T-cell (primary cell): ENCODE measurements around the gene ZBTB48. TPM values are rescaled to one million over a fixed set of nuclear protein-coding genes. Genes with fewer than 3 reads are reported as not detected.

Experiments
- ATAC-seq, 4 experiments: fragments of 200-7000 bp in 3 of 4; fragments of 150-1000 bp in 1 of 4; cut with Tn5 transposase; replicated peaks in 1 of 4; 1 replicate in 3 of 4; 2 replicates in 1 of 4; pipeline ENCODE4 v1.10.0; 2021; ENCODE audit warnings: moderate library complexity in 3 of 4, mild to moderate bottlenecking in 2 of 4, moderate number of reproducible peaks in 1 of 4
- CTCF ChIA-PET, 2 donors: fragments of 300-600 bp; sonication (Branson Sonifier 250); formaldehyde crosslinking; loops; one replicate each; lab custom pipeline; 2022; ENCODE audit warnings: antibody characterized with exemption in 2 of 2; lab: Charles Lee
- POLR2A ChIA-PET, 2 donors: fragments of 300-600 bp; sonication (Branson Sonifier 250); formaldehyde crosslinking; loops; one replicate each; lab custom pipeline; 2022; ENCODE audit warnings: antibody characterized with exemption in 2 of 2; lab: Charles Lee
- DNase-seq, 35 experiments: peaks; one replicate each; pipeline versions ENCODE4 v3.0.0 to v3.0.0-alpha.2; 2013 to 2023
- H3K27ac ChIP-seq: one replicate; pipeline ENCODE4 v1.5.1; 2013; ENCODE audit warnings: low read length
- H3K27me3 ChIP-seq, 2 experiments: replicated peaks in 1 of 2; 1 replicate in 1 of 2; 2 replicates in 1 of 2; pipeline versions ENCODE4 v1.6.1 to v1.7.0; 2013; ENCODE audit warnings: low read length in 1 of 2, mixed read lengths in 1 of 2; ENCODE audit not compliant: control insufficient read depth in 2 of 2, insufficient read depth in 2 of 2; ENCODE audit errors: extremely low read depth in 1 of 2
- H3K36me3 ChIP-seq, 2 donors: 1 replicate in 1 of 2; 2 replicates in 1 of 2; pipeline versions ENCODE4 v1.6.1 to v1.7.0; 2013; ENCODE audit warnings: low read length in 1 of 2; ENCODE audit not compliant: control insufficient read depth in 2 of 2, insufficient read depth in 1 of 2; ENCODE audit errors: extremely low read depth in 1 of 2
- H3K4me1 ChIP-seq, 2 experiments: 1 replicate in 1 of 2; 2 replicates in 1 of 2; pipeline versions ENCODE4 v1.6.1 to v1.7.0; 2013; ENCODE audit warnings: low read length in 2 of 2, mixed read lengths in 1 of 2; ENCODE audit not compliant: insufficient read depth in 2 of 2, control insufficient read depth in 1 of 2; ENCODE audit errors: extremely low read depth in 1 of 2
- H3K4me3 ChIP-seq, 2 donors: 1 replicate in 1 of 2; 2 replicates in 1 of 2; pipeline versions ENCODE4 v1.5.1 to v1.7.0; 2013; ENCODE audit warnings: mild to moderate bottlenecking in 2 of 2, low read length in 1 of 2, moderate library complexity in 1 of 2; ENCODE audit not compliant: control insufficient read depth in 1 of 2; ENCODE audit errors: extremely low read depth in 1 of 2
- H3K9me3 ChIP-seq: 2 replicates; pipeline ENCODE4 v1.7.0; 2013
- H3K27ac Mint-ChIP-seq, 2 donors: one replicate each; pipeline ENCODE4 v1.8.0; 2020 to 2021; ENCODE audit warnings: mild to moderate bottlenecking in 2 of 2, mixed read lengths in 2 of 2
- H3K27me3 Mint-ChIP-seq, 2 donors: one replicate each; pipeline ENCODE4 v1.8.0; 2021 to 2022; ENCODE audit warnings: mixed read lengths in 2 of 2
- H3K36me3 Mint-ChIP-seq: one replicate; pipeline ENCODE4 v1.8.0; 2021; ENCODE audit warnings: mixed read lengths
- H3K4me1 Mint-ChIP-seq, 3 donors: one replicate each; pipeline ENCODE4 v1.8.0; 2020 to 2022; ENCODE audit warnings: mixed read lengths in 3 of 3, mild to moderate bottlenecking in 1 of 3
- H3K4me3 Mint-ChIP-seq, 3 donors: one replicate each; pipeline ENCODE4 v1.8.0; 2020 to 2022; ENCODE audit warnings: mild to moderate bottlenecking in 3 of 3, mixed read lengths in 3 of 3, moderate library complexity in 3 of 3
- H3K9me3 Mint-ChIP-seq, 3 donors: one replicate each; pipeline ENCODE4 v1.8.0; 2020 to 2022; ENCODE audit warnings: mixed read lengths in 3 of 3
- WGBS: methylation state at CpG from one replicate; pipeline ENCODE4 v1.1.5; 2013; ENCODE audit warnings: missing lambda C conversion rate; ENCODE audit not compliant: insufficient coverage; 5-methylcytosine and 5-hydroxymethylcytosine counted together
- total RNA-seq, 35 experiments: library from RNA in 6 of 35; stranded (reverse) in 6 of 35; fragments of 120-200 nt in 1 of 35; gene quantifications; one replicate each; pipeline versions ENCODE4 v1.2.1 to v1.2.4 and lab custom pipeline; 2013 to 2026

The ZBTB48 gene
- total RNA-seq, 5 donors from 2014 or later (not counting 1 experiment from before 2014, with no cell fraction given) = 42.2 to 82.3 (median 70.3) TPM

- Mint-ChIP-seq H3K27me3 (peaks cover 3 to 8% of the 10 kb centered on the region in 2 donors), H3K36me3 (no peaks in the 10 kb centered on the region), H3K4me1 (no peaks in the 10 kb centered on the region), H3K4me3 (no peak overlapping the region), H3K27ac (no peak overlapping the region), H3K9me3 (peaks cover 0 to 4% (median 3%) of the 10 kb centered on the region in 3 donors)
- Histone ChIP-seq H3K9me3 (no peaks in the 10 kb centered on the region), H3K36me3 (no peaks in the 10 kb centered on the region), H3K4me1 (no peaks in the 10 kb centered on the region), H3K4me3 (no peak overlapping the region), H3K27me3 (peaks cover 0 to 14% of the 10 kb centered on the region in 2 experiments), H3K27ac (no peak overlapping the region)
- POLR2A ChIA-PET = no interaction called here
- DNase-seq = no peak
- 85% methylated on average over 11 of the region's 11 CpGs for WGBS
- ATAC-seq = no peak
- CTCF ChIA-PET = no interaction called here
Measured at GRCh38 chr1:6569033-6569432, 10.8 kb upstream of the ZBTB48 start.

- POLR2A ChIA-PET = no interaction called here
- WGBS = 71% methylated on average over 1 of the region's 3 CpGs
- Mint-ChIP-seq H3K27ac (no peak overlapping the region), H3K4me1 (no peaks in the 10 kb centered on the region), H3K9me3 (peaks cover 0 to 4% (median 3%) of the 10 kb centered on the region in 3 donors), H3K4me3 (no peak overlapping the region), H3K27me3 (peaks cover 3 to 8% of the 10 kb centered on the region in 2 donors), H3K36me3 (no peaks in the 10 kb centered on the region)
- H3K27me3 ChIP-seq = peaks cover 0 to 18% of the 10 kb centered on the region in 2 experiments
- CTCF ChIA-PET = no interaction called here
- ATAC-seq (no peak), DNase-seq (no peak)
- H3K4me3 ChIP-seq = no peak overlapping the region
- no peaks in the 10 kb centered on the region for H3K4me1 ChIP-seq
- no peaks in the 10 kb centered on the region for H3K9me3 ChIP-seq
- H3K36me3 ChIP-seq = no peaks in the 10 kb centered on the region
- no peak overlapping the region for H3K27ac ChIP-seq
Measured at GRCh38 chr1:6570100-6570499, 9.7 kb upstream of the ZBTB48 start.

GRCh38 chr1:6570987-6571386 is 8.8 kb upstream of the ZBTB48 start:
- H3K27ac ChIP-seq = no peak overlapping the region
- H3K9me3 Mint-ChIP-seq = peaks cover 0 to 4% (median 3%) of the 10 kb centered on the region in 3 donors
- no peaks in the 10 kb centered on the region for H3K9me3 ChIP-seq
- H3K4me1 Mint-ChIP-seq = no peaks in the 10 kb centered on the region
- peaks cover 0 to 16% of the 10 kb centered on the region in 2 experiments for H3K27me3 ChIP-seq
- H3K4me3 Mint-ChIP-seq = no peak overlapping the region
- POLR2A ChIA-PET = interaction anchor here in 1 of 2 donors (0.7 kb wide), 1 partner anchor 109 kb away, joined by 3 read pairs; no protein-coding TSS in a partner anchor
- no peaks in the 10 kb centered on the region for H3K36me3 ChIP-seq
- no peaks in the 10 kb centered on the region for H3K36me3 Mint-ChIP-seq
- H3K4me3 ChIP-seq = no peak overlapping the region
- 73% methylated on average over 5 of the region's 5 CpGs for WGBS
- no peaks in the 10 kb centered on the region for H3K4me1 ChIP-seq
- DNase-seq (no peak), ATAC-seq (no peak)
- peaks cover 3 to 8% of the 10 kb centered on the region in 2 donors for H3K27me3 Mint-ChIP-seq
- CTCF ChIA-PET = no interaction called here
- H3K27ac Mint-ChIP-seq = no peak overlapping the region

GRCh38 chr1:6572653-6573383 is 7.0 kb upstream of the ZBTB48 start:
- H3K4me1 ChIP-seq = no peaks in the 10 kb centered on the region
- CTCF ChIA-PET = interaction anchor here in 1 of 2 donors (0.7 kb wide), 1 partner anchor 42 kb away, joined by 3 read pairs; no protein-coding TSS in a partner anchor
- Mint-ChIP-seq H3K27me3 (peaks cover 3 to 8% of the 10 kb centered on the region in 2 donors), H3K36me3 (no peaks in the 10 kb centered on the region), H3K9me3 (peaks cover 0 to 4% (median 3%) of the 10 kb centered on the region in 3 donors), H3K27ac (no peak overlapping the region), H3K4me3 (no peak overlapping the region), H3K4me1 (no peaks in the 10 kb centered on the region)
- DNase-seq (no peak), ATAC-seq (no peak)
- POLR2A ChIA-PET = no interaction called here
- H3K4me3 ChIP-seq = no peak overlapping the region
- peaks cover 0 to 16% of the 10 kb centered on the region in 2 experiments for H3K27me3 ChIP-seq
- no peaks in the 10 kb centered on the region for H3K36me3 ChIP-seq
- H3K9me3 ChIP-seq = no peaks in the 10 kb centered on the region
- WGBS = 72% methylated on average over 8 of the region's 12 CpGs
- H3K27ac ChIP-seq = no peak overlapping the region

- ATAC-seq = no peak
- Mint-ChIP-seq H3K27ac (no peak overlapping the region), H3K27me3 (peaks cover 3 to 5% of the 10 kb centered on the region in 2 donors), H3K4me1 (peaks cover 1 to 2% (median 1%) of the 10 kb centered on the region in 3 donors), H3K36me3 (no peaks in the 10 kb centered on the region), H3K9me3 (peaks cover 0 to 4% (median 3%) of the 10 kb centered on the region in 3 donors), H3K4me3 (no peak overlapping the region)
- peaks cover 0 to 1% of the 10 kb centered on the region in 2 experiments for H3K4me1 ChIP-seq
- CTCF ChIA-PET = no interaction called here
- POLR2A ChIA-PET = no interaction called here
- 88% methylated on average over 6 of the region's 8 CpGs for WGBS
- DNase-seq = no peak
- peaks cover 0 to 16% of the 10 kb centered on the region in 2 experiments for H3K27me3 ChIP-seq
- H3K27ac ChIP-seq = no peak overlapping the region
- H3K36me3 ChIP-seq = no peaks in the 10 kb centered on the region
- no peaks in the 10 kb centered on the region for H3K9me3 ChIP-seq
- H3K4me3 ChIP-seq = no peak overlapping the region
Measured at GRCh38 chr1:6574025-6574620, 5.7 kb upstream of the ZBTB48 start.

- no peak overlapping the region for H3K27ac Mint-ChIP-seq
- POLR2A ChIA-PET = no interaction called here
- no peak for ATAC-seq
Measured at GRCh38 chr1:6574818-6575217, 5.0 kb upstream of the ZBTB48 start.

More at GRCh38 chr1:6574818-6575217, 5.0 kb upstream of the ZBTB48 start:
- peaks cover 0 to 16% of the 10 kb centered on the region in 2 experiments for H3K27me3 ChIP-seq
- H3K36me3 ChIP-seq = no peaks in the 10 kb centered on the region
- Mint-ChIP-seq H3K4me3 (no peak overlapping the region), H3K27me3 (peaks cover 3% of the 10 kb centered on the region in 2 donors), H3K4me1 (peaks cover 7 to 9% (median 8%) of the 10 kb centered on the region in 3 donors), H3K36me3 (no peaks in the 10 kb centered on the region), H3K9me3 (peaks cover 0 to 4% (median 3%) of the 10 kb centered on the region in 3 donors)
- WGBS = 83% methylated on average over 14 of the region's 14 CpGs
- CTCF ChIA-PET = interaction anchor here in 1 of 2 donors (0.6 kb wide), 1 partner anchor 70 kb away, joined by 4 read pairs; no protein-coding TSS in a partner anchor
- H3K4me3 ChIP-seq = no peak overlapping the region
- DNase-seq = no peak
- H3K9me3 ChIP-seq = no peaks in the 10 kb centered on the region
- H3K27ac ChIP-seq = no peak overlapping the region
- H3K4me1 ChIP-seq = peaks cover 3 to 7% of the 10 kb centered on the region in 2 experiments
